C4-2B (cell line): ENCODE measurements around the gene GNB1.

ENCODE experiments used
- CTCF ChIP-seq: fragments of 450-650 bp; conservative IDR thresholded peaks from 2 replicates; pipeline ENCODE4 v1.5.1; 2017; ENCODE audit warnings: mild to moderate bottlenecking
- ZFX ChIP-seq: fragments of 450-650 bp; IDR thresholded peaks from 2 replicates; pipeline ENCODE4 v1.6.1; 2017

- TF ChIP-seq CTCF, result no peak
- no peak for TF ChIP-seq ZFX
Measured at GRCh38 chr1:1827089-1827848, 63.6 kb downstream of the GNB1 start.
